LoVo (cell line): ENCODE data around the gene SMIM41.
A peak's percentile ranks its signal among the peaks of the same experiment; 100 is the strongest.

Experiments used
- DNase-seq: peaks from one replicate; pipeline ENCODE4 v3.0.0-alpha.2; 2016; ENCODE audit warnings: low spot score

SMIM41 gene

DNA sequence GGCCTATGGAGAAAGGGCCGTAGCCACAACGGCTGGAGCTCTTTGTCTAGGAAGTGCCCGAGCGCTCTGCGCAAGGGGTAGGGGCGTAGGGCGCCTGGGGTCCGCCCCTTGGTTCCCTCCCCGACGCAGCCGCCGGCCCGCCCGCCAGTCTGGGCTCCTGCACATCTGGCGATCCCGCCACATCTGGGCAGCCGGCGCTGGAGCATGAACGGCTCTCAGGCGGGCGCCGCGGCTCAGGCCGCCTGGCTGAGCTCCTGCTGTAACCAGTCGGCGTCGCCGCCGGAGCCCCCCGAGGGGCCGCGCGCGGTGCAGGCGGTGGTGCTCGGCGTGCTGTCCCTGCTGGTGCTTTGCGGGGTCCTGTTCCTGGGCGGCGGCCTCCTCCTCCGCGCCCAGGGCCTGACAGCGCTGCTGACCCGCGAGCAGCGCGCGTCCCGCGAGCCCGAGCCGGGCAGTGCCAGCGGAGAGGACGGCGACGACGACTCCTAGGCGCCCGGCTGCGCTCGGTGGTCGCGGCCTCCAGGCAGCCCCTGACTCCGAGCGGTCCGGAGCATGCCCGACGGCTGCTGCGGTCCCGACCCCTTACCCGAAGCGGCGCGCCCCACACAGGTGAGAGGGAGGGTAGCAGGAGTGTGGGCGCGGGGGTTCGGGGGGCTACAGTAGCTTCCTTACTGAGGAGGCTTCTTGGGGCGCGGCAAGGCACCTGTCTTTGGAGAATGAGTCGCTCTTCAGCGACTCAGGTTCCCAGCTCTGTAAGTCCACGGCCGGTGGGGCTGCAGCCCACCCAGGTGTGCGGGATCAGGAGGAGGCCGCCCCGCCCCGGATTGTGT is at the start of gene SMIM41:
SMIM41 (plus strand) TSS at position 129 of the 827 bp plus-strand sequence; CDS start at position 205, 76 bp downstream.
- DNase-seq = no peak

DNA sequence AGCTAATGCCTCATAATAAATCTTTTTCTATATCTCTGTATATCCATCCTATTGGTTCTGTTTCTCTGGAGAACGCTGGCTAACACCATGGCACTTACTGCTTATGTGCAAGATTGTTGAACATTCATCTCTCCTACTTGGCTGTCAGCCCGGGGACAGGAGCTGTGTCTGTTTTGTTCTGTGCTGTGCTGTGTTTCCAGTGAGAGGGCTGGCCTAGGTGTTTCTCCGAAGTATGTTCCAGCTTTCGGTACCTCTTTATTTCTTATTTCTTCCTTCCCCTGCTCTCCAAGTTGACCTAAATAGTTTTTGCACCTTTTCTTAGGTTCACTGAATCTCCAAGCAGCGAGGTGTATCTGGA is 47.1 kb upstream of the SMIM41 start:
- DNase-seq = peak; percentile 32

- peak; percentile 100 for DNase-seq
These were observed 46.6 kb upstream of the SMIM41 start for GRCh38 chr12:52032804-52033445.

- no peak for DNase-seq
These were observed 45.9 kb upstream of the SMIM41 start for GRCh38 chr12:52033446-52034140.

DNA sequence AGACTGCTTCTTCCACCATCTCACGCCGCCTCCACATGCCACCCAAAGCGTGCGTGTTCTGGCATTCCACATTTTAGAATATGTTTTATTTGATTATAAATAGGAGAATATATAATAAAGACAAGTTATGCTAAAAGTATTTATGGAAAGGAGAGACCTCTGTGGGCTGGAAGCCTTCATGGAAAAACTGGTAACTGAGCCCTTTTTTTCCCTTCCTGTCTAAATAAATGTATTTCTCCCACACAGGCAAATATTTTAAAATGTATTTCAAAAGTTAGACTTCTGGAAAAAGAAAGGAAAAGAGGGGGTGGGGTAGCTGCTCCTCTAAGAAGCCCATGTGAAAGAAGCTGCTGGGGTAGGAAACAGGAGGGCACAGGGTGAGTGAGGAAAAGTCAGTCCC is 44.3 kb upstream of the SMIM41 start:
- DNase-seq = no peak

GRCh38 chr12:52035926-52036325 is 43.6 kb upstream of the SMIM41 start:
- no peak for DNase-seq

GRCh38 chr12:52036587-52037171 is 42.8 kb upstream of the SMIM41 start:
- peak; percentile 93 for DNase-seq

DNA sequence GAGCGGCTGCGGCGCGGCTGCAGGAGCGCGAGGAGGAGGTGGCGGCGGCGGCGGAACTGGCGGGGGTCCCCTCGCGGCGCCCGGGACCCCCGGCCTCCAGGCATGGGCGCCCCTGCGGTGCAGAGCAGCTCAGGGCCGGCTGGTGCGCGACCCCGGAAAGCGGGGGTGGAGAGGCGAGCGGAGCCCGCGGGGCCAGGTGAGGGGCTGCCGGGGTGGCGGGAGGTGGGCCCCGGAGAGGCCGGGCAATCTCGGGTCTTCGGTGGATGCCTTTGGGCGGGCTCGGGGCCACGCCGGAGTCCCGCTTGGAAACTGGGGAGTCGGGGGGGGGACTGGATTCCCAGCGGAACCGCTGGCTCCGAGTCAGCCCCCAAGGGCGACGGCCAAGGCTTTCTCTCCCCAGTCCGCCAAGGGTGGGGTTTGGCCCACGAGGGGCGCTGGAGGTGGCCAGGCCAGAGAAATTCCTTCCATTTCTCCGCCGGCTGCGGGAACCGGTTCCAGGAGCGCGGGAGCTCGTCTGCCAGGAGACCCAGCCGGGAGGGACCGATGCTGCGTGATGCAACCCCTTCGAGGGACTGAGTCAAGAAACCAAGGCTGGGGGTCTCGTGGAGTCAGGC is 42.1 kb upstream of the SMIM41 start:
- peak; percentile 65 for DNase-seq

- DNase-seq = no peak
These were observed 41.1 kb upstream of the SMIM41 start for GRCh38 chr12:52038447-52038846.

GRCh38 chr12:52041035-52041434 is 38.5 kb upstream of the SMIM41 start:
- no peak for DNase-seq

DNA sequence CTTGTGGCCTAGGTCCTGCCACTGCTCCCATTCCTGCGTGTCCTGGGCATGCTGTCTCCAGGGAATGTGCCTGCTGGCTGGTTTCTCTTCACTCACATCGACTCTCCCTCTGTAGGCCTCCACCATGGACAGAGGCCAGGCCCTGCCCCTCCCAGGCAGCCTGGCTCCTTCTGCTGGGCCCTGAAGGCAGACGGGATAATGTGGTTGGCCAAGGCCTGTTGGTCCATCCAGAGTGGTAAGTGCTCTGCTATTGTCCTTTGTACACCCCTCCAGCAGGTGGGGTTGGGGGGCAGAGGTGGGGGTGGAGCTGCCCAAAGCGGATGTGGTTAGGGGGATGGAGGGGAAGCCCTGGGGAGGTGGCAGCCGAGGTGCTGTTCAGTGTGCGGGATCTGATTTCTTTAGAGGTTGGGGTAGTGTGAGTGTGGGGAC is 37.8 kb upstream of the SMIM41 start:
- DNase-seq = no peak

GRCh38 chr12:52042706-52043385 is 36.7 kb upstream of the SMIM41 start:
- DNase-seq = no peak

DNA sequence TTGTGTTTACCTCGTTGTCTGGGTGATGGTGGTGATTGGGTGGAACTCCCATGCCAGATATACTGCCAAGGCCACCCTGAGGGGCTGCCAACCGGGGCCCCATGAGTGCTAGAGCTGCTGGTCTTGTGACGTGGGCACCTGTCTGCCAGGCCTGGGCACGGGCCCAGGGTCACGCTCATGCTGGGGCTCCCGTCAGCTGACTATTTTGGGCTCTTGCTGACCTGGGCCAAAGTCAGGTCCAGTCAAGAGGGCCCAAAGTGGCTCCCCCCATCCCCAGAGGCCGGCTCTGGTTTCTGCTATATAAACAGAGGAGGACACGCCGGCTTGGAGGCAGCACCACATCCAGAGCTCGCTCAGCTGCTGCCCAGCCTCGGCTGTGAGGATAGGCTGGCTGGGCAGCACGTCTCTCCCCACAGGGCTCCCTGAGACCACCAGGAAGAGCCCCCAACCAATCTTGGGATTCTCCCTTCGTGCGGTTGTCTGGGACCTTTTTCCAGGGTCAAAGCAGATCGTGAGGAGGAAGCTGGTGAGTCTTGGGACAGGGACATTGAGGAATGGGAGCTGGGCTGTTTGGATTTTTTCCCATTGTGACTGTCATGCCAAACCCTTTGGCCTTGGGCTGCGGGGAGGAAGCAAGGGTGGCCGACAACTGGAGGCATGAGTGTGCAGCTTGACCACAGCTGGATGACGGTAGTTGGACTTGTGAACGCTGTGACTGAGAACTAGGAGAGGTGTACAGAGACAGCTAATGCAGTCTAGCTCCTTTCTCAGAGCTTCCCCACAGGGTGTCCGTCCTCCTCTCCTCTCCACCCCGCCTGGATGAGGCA is 35.9 kb upstream of the SMIM41 start:
- DNase-seq = no peak

GRCh38 chr12:52044292-52044983 is 35.1 kb upstream of the SMIM41 start:
- no peak for DNase-seq

GRCh38 chr12:52045794-52046199 is 33.7 kb upstream of the SMIM41 start:
- DNase-seq = peak; percentile 15

- DNase-seq = no peak
These were observed 32.6 kb upstream of the SMIM41 start for GRCh38 chr12:52046859-52047258.

DNA sequence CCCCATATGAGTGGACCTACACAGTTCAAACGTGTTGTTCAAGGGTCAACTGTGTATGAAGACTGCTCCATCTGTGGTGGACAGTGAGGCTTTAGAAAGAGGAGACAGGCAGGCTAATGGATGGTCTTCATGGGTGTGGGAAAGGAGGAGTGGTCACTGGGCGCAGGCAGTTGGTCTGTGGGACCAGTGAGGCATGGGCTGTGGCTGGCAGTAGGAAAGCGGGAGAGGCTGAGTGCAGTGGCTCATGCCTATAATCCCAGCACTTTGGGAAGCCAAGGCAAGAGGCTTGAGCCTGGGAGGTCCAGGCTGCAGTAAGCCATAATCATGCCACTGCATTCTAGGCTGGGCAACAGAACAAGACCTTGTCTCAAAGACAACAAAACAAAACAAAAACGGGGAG is 30.2 kb upstream of the SMIM41 start:
- DNase-seq = no peak

DNA sequence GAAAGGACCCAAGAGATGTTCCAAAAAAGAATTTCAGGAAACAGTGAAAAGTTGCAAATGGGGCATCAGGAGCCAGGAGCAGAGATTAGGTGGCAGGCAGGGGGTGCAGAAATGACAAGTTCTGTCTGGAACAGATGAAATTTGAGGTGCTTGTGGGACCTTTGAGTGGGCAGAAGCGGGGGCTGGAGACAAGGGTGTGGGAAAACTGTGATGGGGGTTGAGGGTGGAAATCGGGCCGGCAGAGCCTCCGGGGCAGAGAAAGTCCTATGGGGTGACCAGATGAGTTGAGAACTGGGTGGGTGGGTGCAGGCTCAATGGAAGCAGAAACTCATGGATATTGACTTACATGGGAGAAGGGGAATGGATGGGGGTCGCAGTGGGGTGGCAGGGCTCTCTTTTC is 29.8 kb upstream of the SMIM41 start:
- DNase-seq = no peak

DNA sequence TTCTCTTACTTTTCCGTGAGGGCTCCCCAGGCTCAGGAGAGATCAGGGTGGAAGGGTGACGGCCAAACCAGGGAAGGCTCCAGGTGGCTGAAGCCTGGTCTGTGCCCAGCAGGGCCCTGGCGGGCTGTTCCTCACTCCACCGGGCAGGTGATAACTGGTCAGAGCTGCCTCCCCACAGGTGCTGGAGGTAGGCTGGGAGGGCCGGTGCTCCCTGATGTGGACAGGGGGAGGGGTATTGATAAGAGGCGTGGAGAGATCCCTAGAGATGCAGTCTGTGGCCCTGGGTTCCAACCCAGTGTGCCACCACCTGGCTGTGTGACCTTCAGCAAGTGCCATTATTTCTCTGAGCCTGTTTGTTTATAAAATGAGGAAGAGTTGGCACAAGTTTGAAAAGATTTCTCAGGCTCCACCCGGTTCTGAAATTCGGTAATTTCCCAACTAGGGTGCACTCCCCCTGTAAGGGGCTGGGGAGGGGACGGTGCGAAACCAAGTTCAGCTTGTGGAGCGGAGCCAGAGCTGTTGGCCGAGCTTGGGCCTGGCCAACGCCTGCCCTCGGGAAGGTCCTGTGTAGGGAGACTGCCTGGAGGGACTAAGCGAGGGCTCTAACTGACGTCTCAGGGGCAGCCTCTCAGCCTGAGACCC is 29.3 kb upstream of the SMIM41 start:
- DNase-seq = no peak
